ENCODE data around the gene MITD1. TPM values are rescaled to one million over a fixed set of nuclear protein-coding genes. Genes with fewer than 3 reads are reported as not detected.

The MITD1 gene
- total and polyA plus RNA-seq, 2 of the 13 experiments (the other 11 are each of a cell fraction or from before 2014, with no cell fraction given) = 17.8 to 43.7 TPM

- TF ChIP-seq ZNF234 (CRISPR knock-in tag; conservative IDR thresholded peaks at IDR 0.05) (no peak), BCLAF1 (IDR thresholded peaks at IDR 0.05) (no peak), GPBP1L1 (CRISPR knock-in tag; IDR thresholded peaks at IDR 0.05) (no peak), SKI (IDR thresholded peaks at IDR 0.05; ENCODE audit: partially characterized antibody) (no peak), HMG20A (CRISPR knock-in tag; IDR thresholded peaks at IDR 0.05; ENCODE audit: borderline replicate concordance) (no peak), ERF (CRISPR knock-in tag; IDR thresholded peaks at IDR 0.05) (no peak; the same call in 1 of the 2 replicates), ZNF761 (CRISPR knock-in tag; conservative IDR thresholded peaks at IDR 0.05) (peak; percentile 85; the same call in 1 of the 2 replicates), LCORL (IDR thresholded peaks at IDR 0.05) (no peak), LCORL (CRISPR knock-in tag; IDR thresholded peaks at IDR 0.05) (peak; percentile 54), ZBTB25 (CRISPR knock-in tag; IDR thresholded peaks at IDR 0.05) (no peak), ZNF703 (CRISPR knock-in tag; IDR thresholded peaks at IDR 0.05; ENCODE audit: borderline replicate concordance) (no peak), SMAD3 (CRISPR knock-in tag; IDR thresholded peaks at IDR 0.05) (no peak), MYC (CRISPR knock-in tag; IDR thresholded peaks at IDR 0.05; ENCODE audit: borderline replicate concordance) (no peak), ZNF704 (CRISPR knock-in tag; IDR thresholded peaks at IDR 0.05; ENCODE audit: borderline replicate concordance) (peak; percentile 56; the same call in 1 of the 2 replicates), ATAD3A (CRISPR knock-in tag; IDR thresholded peaks at IDR 0.05) (no peak), POLR2AphosphoS5 (IDR thresholded peaks at IDR 0.05; ENCODE audit: low read depth, low read length) (no peak), ZNF577 (CRISPR knock-in tag; IDR thresholded peaks at IDR 0.05; ENCODE audit: borderline replicate concordance, low read depth) (no peak), ZNF674 (CRISPR knock-in tag; IDR thresholded peaks at IDR 0.05; ENCODE audit: low read depth) (no peak; the same call in 1 of the 2 replicates), ATF7 (IDR thresholded peaks at IDR 0.05) (no peak), ATF7 (CRISPR knock-in tag; IDR thresholded peaks at IDR 0.05) (no peak)
- TF ChIP-seq, protein P1, sequence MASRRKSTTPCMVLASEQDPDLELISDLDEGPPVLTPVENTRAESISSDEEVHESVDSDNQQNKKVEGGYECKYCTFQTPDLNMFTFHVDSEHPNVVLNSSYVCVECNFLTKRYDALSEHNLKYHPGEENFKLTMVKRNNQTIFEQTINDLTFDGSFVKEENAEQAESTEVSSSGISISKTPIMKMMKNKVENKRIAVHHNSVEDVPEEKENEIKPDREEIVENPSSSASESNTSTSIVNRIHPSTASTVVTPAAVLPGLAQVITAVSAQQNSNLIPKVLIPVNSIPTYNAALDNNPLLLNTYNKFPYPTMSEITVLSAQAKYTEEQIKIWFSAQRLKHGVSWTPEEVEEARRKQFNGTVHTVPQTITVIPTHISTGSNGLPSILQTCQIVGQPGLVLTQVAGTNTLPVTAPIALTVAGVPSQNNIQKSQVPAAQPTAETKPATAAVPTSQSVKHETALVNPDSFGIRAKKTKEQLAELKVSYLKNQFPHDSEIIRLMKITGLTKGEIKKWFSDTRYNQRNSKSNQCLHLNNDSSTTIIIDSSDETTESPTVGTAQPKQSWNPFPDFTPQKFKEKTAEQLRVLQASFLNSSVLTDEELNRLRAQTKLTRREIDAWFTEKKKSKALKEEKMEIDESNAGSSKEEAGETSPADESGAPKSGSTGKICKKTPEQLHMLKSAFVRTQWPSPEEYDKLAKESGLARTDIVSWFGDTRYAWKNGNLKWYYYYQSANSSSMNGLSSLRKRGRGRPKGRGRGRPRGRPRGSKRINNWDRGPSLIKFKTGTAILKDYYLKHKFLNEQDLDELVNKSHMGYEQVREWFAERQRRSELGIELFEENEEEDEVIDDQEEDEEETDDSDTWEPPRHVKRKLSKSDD (CRISPR knock-in tag; IDR thresholded peaks at IDR 0.05; ENCODE audit: low read depth) = no peak
- TF ChIP-seq, protein P2, sequence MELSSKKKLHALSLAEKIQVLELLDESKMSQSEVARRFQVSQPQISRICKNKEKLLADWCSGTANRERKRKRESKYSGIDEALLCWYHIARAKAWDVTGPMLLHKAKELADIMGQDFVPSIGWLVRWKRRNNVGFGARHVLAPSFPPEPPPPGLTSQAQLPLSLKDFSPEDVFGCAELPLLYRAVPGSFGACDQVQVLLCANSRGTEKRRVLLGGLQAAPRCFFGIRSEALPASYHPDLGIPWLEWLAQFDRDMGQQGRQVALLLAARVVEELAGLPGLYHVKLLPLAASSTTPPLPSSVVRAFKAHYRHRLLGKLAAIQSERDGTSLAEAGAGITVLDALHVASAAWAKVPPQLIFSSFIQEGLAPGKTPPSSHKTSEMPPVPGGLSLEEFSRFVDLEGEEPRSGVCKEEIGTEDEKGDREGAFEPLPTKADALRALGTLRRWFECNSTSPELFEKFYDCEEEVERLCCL (CRISPR knock-in tag; IDR thresholded peaks at IDR 0.05; ENCODE audit: borderline replicate concordance) = peak; percentile 80; the same call in 1 of the 2 replicates
Measured at GRCh38 chr2:99140860-99141109, 40.1 kb downstream of the MITD1 start (continued).

Measured in HepG2 (cell line).